LoVo (cell line): Measurements from ENCODE around the gene SNX2.
"Not testable (repeated sequence)": the region's sequence is repeated elsewhere in the genome, so short reads cannot be mapped to it uniquely, and the experiment has no call there.

Source experiments
- DNase-seq: peaks from one replicate; pipeline ENCODE4 v3.0.0-alpha.2; 2016; ENCODE audit warnings: low spot score

SNX2 gene, protein sequence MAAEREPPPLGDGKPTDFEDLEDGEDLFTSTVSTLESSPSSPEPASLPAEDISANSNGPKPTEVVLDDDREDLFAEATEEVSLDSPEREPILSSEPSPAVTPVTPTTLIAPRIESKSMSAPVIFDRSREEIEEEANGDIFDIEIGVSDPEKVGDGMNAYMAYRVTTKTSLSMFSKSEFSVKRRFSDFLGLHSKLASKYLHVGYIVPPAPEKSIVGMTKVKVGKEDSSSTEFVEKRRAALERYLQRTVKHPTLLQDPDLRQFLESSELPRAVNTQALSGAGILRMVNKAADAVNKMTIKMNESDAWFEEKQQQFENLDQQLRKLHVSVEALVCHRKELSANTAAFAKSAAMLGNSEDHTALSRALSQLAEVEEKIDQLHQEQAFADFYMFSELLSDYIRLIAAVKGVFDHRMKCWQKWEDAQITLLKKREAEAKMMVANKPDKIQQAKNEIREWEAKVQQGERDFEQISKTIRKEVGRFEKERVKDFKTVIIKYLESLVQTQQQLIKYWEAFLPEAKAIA

GRCh38 chr5:122774861-122775549 lies at the start of gene SNX2:
Gene SNX2 (plus strand): TSS chr5:122775080. CDS start chr5:122775104, 24 bp downstream.
- DNase-seq, result peak; percentile 92

GRCh38 chr5:122727112-122727541 lies 47.8 kb upstream of the SNX2 start:
- DNase-seq, result peak; percentile 8

DNA sequence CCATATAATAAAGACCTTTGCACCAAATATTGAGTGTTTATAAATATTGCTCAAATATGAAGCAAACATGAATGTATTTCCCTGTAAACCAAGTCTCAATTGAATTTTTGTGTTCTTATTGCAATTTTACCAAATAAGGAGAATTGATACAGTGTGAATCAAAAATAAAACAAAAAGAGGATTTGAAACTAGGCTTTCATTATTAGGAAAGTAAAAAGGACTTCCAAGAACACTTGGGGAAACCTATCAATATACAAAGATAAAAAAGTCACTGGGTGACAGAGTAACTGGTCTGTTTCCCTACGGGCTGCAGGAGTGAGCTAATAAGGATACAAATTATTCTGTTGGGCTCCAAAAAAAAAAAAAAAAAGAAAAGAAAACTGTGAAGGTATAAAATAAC lies 44.8 kb upstream of the SNX2 start:
- DNase-seq, result no peak

- no peak for DNase-seq
Observed at GRCh38 chr5:122730456-122730855, 44.4 kb upstream of the SNX2 start.

- no peak for DNase-seq
Observed at GRCh38 chr5:122736086-122736845, 38.6 kb upstream of the SNX2 start.

GRCh38 chr5:122738088-122738487 lies 36.8 kb upstream of the SNX2 start:
- DNase-seq, result no peak

DNA sequence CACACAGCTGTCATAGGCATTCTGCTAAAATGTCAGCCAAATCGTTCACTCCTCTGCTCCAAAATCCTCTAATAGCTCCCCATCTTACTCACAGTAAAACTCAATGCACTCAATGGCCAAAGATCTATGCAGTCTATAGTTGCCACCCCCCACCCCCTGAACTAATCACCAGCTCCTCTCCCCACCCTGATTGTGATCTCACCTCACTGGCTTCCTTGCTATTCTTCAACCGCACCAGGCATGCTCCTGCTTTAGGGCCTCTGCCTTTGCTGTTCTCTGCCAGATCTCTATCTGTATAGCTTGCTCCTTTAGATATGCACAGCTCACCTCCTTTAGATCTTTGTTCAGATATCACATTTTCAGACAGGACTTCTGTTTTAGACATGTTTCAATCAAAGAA lies 33.2 kb upstream of the SNX2 start:
- DNase-seq, result no peak

DNA sequence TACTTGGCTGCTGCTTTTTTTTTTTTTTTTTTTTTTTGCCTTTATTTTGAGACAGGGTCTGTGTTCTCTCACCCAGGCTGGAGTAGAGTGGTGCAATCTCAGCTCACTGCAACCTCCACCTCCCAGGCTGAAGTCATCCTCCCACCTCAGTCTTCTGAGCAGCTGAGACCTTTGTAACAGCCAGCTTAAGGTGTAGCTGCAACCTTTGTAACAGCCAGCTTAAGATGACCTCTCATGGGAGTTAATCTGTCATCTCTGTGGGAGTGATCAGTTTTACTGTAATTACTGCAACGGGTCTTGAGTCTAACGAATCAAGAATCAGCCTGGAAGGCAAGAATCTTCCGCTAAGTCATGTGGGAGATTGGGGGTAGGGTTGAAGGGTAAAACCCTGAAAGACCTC lies 31.6 kb upstream of the SNX2 start:
- no peak for DNase-seq

DNA sequence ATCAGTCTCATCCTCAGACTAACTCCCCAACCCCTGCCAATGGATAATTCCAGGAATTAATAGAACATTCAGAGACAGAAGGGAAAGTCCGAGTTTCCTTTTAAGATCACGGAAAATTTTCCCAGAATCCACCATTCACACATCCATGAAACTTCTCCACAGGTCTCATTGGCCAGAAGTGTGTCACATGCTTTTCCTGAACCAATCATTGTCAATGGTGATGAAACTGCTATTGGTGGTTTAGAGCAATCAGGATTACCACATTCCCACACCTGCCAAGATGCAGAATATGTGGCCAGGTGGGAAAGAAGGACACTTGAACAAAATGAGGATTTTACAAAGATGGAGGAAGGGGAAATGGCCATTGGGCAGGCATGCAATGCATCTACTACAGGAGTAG lies 29.3 kb upstream of the SNX2 start:
- no peak for DNase-seq

DNA sequence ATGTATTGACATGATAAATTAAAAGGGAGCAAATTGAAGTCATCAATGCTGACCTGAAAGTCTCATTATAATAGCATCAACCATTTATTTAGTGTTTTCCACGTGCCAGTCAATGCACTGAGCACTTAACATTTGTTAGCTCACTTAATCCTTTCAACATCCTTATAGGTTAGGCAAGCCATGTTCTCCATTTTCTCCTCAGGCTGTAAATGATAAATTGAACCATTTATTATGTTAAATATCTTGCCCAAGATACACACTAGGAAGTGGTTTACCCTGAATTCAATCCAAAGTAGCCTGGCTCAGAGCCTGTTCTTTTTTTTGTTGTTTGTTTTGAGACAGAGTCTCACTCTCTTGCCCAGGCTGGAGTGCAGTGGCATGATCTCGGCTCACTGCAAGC lies 25.0 kb upstream of the SNX2 start:
- no peak for DNase-seq

DNA sequence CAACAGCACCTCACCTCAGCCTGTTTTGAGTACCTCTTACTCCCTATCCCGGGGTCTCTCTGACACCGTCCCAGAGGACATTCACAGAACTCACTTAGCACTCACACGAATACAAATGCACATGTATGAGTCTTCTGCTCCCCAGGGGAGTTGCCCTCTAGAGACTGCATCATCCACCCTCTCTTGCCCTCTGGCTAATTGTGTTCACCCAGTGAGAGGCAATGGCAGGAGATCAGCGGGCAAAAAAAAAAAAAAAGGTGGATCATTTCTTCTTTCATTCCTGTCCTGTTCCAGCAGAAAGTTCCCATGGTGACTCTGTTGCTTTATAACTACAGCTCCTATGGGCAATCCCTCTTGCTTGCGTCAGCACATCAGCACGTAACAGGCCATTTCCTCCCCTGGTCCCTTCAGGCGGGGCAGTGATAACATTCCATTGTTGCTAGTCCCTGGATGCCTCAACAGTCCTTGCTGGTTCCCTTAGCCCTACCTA lies 23.5 kb upstream of the SNX2 start:
- no peak for DNase-seq

DNA sequence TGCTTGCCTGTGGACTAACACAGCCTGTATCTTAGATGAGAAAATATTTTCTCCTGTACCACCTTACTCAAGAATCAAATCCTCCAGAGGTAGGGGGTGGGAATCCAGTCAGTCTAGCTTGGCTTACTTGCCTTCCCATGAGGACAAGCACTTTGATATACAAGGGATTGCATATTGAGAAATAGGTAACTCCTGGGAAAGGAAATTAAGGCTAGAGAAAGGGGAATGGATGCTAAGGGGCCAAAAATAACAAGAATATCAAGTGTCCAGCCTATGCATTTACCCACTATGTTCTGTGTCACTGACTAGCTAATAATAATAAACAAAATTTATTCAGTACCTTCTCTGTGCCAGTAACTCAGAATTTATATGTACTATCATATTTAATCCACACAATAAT lies 21.4 kb upstream of the SNX2 start:
- DNase-seq, result no peak

- no peak for DNase-seq
Observed at GRCh38 chr5:122755783-122756182, 19.1 kb upstream of the SNX2 start.

DNA sequence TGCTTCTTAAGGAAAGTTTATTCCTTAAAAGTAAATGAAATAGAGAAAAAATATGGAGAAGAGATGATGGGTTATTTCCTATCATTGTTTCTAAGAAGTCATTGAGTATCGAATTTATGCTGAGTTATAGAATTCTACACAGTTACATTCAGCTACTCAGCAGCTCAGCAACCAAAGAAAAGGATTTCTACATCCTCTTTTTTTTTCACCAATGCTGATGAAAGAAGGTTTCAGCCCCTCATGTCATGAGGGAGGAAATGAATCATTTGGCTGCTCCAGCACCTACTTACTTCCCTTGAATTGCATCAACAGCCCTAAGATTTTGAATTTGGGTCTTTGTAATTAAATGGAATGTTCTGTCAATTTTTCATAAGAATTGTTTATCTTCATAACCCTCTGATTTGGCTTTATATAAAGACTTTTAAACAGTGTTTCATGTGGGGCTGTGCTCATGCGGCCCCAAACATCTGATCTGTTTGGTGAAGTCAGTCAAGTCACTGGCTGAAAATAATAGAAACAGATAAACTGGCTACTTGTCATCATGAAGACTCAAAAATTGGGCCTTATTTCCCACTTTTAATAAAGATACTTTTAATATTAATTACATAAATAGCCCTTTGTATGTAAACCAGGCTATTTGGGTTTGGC lies 18.5 kb upstream of the SNX2 start:
- DNase-seq, result no peak

GRCh38 chr5:122757285-122757684 lies 17.6 kb upstream of the SNX2 start:
- DNase-seq, result no peak

GRCh38 chr5:122759241-122760070 lies 15.4 kb upstream of the SNX2 start:
- no peak for DNase-seq

- DNase-seq, result no peak
Observed at GRCh38 chr5:122760236-122760635, 14.6 kb upstream of the SNX2 start.

DNA sequence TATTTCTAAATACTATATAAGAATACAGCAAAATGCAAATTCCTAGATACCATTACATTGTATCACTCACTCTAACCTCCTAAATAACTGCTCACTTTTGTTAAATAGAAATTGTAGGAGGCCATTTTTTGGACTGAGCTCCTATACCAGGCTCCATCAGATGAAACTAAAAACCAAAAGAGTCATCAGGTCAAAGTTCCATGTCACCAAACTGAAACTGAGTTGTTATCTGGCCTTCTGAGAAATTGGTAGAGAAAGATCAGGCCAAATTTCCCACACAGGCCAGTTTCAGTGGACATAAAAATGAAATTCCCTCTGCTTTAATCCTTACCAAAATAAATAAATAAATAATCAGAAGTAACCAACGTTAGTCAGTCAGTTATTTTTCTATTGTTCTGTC lies 13.8 kb upstream of the SNX2 start:
- no peak for DNase-seq

GRCh38 chr5:122761896-122762295 lies 13.0 kb upstream of the SNX2 start:
- not testable (repeated sequence) for DNase-seq

DNA sequence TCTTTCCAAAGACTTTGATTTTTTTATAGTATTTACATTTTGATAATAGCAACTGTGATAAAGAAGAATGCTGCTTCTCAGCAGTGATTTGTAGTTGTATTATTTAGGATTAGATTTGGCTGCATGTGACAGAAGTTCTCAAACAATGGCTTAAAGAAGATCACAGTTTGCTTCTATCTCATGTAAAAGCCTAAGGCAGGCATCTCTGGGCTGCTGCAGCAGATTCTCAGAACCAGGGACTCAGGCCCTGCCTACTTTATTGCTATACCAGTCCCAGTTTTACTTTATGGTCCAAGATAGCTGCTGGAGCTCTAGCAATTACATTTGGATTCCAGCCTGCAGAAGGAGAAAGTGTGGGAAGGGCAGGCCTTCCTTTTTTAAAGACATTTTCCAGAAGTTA lies 8.8 kb upstream of the SNX2 start:
- no peak for DNase-seq

DNA sequence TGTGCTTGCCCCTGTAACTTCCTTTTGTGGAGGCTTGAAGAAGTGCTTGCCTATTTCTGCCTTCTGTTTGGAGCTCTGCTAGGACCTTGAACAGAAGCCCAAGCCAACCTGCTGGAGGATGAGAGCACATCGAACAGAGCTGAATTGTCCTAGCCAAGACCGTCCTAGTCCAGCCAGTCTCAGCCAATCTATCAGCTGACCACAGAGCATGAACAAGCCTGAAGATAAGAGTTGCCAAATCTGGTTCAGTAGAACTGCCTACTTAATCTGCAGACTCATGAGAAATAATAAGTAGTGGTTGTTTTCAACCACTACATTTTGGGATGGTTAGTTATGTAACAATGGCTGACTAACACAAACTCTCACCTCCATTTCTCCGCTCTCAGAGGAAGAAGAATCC lies 4.4 kb upstream of the SNX2 start:
- no peak for DNase-seq
